OCI-LY7 (cell line): ENCODE results near the gene ANGPT4.

Experiments used
- EZH2phosphoT487 ChIP-seq: fragments of 200-600 bp; sonication (generic); IDR thresholded peaks from 2 replicates; pipeline ENCODE4 v1.6.1; 2018; ENCODE audit warnings: low read depth, borderline replicate concordance, mild to moderate bottlenecking, mixed run types, antibody characterized with exemption, low read length, moderate library complexity, mixed read lengths
- TF ChIP-seq, protein P1 (sequence below): fragments of 200-600 bp; sonication (generic); conservative IDR thresholded peaks from 2 replicates; pipeline ENCODE4 v1.5.1; 2014; ENCODE audit warnings: mild to moderate bottlenecking, antibody characterized with exemption, low read length, moderate library complexity, mixed read lengths

DNA sequence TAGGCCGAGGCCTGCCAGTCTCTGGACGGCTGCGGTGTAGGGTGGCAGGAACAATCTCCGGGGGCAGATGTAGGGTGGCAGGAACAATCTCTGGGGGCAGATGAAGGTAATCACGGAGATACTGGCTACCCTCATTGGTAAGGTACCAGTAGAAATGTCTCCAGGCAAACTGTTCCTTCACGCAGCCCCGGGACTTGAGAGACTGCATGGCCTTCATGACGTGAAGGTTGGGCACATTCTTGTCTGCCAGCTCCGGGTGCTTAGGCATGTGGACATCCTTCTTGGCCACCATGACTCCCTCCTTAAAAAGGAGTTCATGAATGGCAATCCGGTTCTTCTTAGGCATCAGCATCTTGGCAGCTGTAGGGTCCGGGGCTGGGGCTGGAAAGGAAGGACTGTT lies 76.5 kb downstream of the ANGPT4 start:
- TF ChIP-seq, protein P1, sequence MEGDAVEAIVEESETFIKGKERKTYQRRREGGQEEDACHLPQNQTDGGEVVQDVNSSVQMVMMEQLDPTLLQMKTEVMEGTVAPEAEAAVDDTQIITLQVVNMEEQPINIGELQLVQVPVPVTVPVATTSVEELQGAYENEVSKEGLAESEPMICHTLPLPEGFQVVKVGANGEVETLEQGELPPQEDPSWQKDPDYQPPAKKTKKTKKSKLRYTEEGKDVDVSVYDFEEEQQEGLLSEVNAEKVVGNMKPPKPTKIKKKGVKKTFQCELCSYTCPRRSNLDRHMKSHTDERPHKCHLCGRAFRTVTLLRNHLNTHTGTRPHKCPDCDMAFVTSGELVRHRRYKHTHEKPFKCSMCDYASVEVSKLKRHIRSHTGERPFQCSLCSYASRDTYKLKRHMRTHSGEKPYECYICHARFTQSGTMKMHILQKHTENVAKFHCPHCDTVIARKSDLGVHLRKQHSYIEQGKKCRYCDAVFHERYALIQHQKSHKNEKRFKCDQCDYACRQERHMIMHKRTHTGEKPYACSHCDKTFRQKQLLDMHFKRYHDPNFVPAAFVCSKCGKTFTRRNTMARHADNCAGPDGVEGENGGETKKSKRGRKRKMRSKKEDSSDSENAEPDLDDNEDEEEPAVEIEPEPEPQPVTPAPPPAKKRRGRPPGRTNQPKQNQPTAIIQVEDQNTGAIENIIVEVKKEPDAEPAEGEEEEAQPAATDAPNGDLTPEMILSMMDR: no peak
- no peak for TF ChIP-seq EZH2phosphoT487
